ENCODE measurements around the gene AKT1S1.

Gene AKT1S1

GRCh38 chr19:49908480-49909420 is 31.6 kb upstream of the AKT1S1 start:
- DNase-seq (ENCODE audit: insufficient read length, low spot score) (no peak), FAIRE-seq (no peak)
- TF ChIP-seq SPI1 (IDR thresholded peaks at IDR 0.05; ENCODE audit: low read depth, low read length) (no peak), POLR2AphosphoS5 (IDR thresholded peaks at IDR 0.05; ENCODE audit: low read depth, low read length) (no peak), PAX5 (IDR thresholded peaks at IDR 0.05; ENCODE audit: insufficient read depth, low read length, severe bottlenecking) (no peak), POLR2A (IDR thresholded peaks at IDR 0.05; ENCODE audit: low read depth, low read length) (no peak), POU2F2 (IDR thresholded peaks at IDR 0.05; ENCODE audit: low read depth, low read length) (no peak), TAF1 (IDR thresholded peaks at IDR 0.05; ENCODE audit: low read depth, low read length) (no peak)

GRCh38 chr19:49907745-49908446 is 30.7 kb upstream of the AKT1S1 start:
- FAIRE-seq (no peak), DNase-seq (ENCODE audit: insufficient read length, low spot score) (no peak)
- TF ChIP-seq POLR2AphosphoS5 (IDR thresholded peaks at IDR 0.05; ENCODE audit: low read depth, low read length): no peak
- no peak for TF ChIP-seq POLR2A (IDR thresholded peaks at IDR 0.05; ENCODE audit: low read depth, low read length)
- no peak for TF ChIP-seq TAF1 (IDR thresholded peaks at IDR 0.05; ENCODE audit: low read depth, low read length)
- no peak for TF ChIP-seq SPI1 (IDR thresholded peaks at IDR 0.05; ENCODE audit: low read depth, low read length)
- TF ChIP-seq POU2F2 (IDR thresholded peaks at IDR 0.05; ENCODE audit: low read depth, low read length): no peak
- TF ChIP-seq PAX5 (IDR thresholded peaks at IDR 0.05; ENCODE audit: insufficient read depth, low read length, severe bottlenecking): no peak

- TF ChIP-seq PAX5 (IDR thresholded peaks at IDR 0.05; ENCODE audit: insufficient read depth, low read length, severe bottlenecking): no peak
- no peak for TF ChIP-seq TAF1 (IDR thresholded peaks at IDR 0.05; ENCODE audit: low read depth, low read length)
- TF ChIP-seq POLR2AphosphoS5 (IDR thresholded peaks at IDR 0.05; ENCODE audit: low read depth, low read length): no peak
- FAIRE-seq (no peak), DNase-seq (ENCODE audit: insufficient read length, low spot score) (no peak)
Measured at GRCh38 chr19:49906879-49907564, 29.9 kb upstream of the AKT1S1 start.

- TF ChIP-seq POU2F2 (IDR thresholded peaks at IDR 0.05; ENCODE audit: low read depth, low read length): no peak
- TF ChIP-seq POLR2A (IDR thresholded peaks at IDR 0.05; ENCODE audit: low read depth, low read length): no peak
- no peak for TF ChIP-seq PAX5 (IDR thresholded peaks at IDR 0.05; ENCODE audit: insufficient read depth, low read length, severe bottlenecking)
- TF ChIP-seq POLR2AphosphoS5 (IDR thresholded peaks at IDR 0.05; ENCODE audit: low read depth, low read length): no peak
- TF ChIP-seq SPI1 (IDR thresholded peaks at IDR 0.05; ENCODE audit: low read depth, low read length): no peak
- TF ChIP-seq TAF1 (IDR thresholded peaks at IDR 0.05; ENCODE audit: low read depth, low read length): no peak
- FAIRE-seq (no peak), DNase-seq (ENCODE audit: insufficient read length, low spot score) (no peak)
Measured at GRCh38 chr19:49904136-49904535, 27.0 kb upstream of the AKT1S1 start.

DNA sequence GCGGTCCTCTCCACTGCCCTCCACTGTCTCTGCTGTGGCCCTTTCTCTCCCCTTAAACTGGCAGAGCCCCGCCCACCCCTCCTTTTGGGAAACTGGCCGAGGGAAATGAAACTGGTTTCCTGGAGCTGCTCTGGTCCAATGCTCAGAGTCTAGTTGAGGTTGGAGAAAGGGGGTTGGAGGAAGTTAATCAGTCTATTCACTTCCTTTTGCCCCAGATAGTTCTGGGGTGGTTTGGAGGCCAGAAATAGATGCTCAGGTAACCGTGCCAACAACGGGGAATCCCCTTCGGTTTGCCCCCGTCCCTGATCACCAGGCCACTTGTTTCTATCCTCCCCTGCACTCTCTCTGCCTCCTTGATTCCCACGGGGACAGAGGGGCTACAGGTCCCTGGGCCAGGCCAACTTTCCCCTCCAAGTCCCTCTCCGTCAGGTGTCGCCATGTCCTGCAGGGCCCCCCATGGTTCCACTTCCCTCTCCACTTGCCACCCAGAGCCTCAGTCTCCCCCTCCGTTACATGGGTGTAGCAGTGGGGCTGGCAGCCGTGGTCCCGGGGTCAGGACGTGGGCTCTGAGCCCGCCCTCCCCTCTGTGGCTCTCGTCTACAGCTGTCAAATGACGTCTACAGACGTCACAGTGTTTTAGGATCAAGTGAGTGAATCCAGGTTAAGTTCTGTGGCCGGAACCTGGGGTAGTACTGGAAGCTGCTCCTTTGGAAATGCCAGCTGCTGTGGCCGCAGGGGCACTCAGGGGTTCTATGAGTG is 19.9 kb upstream of the AKT1S1 start, which contains the start of gene IL4I1:
IL4I1 (minus strand) TSS at position 25 of the 759 bp plus-strand sequence. CDS start 727 bp downstream, outside the sequence.
- peak; percentile 70 for DNase-seq (ENCODE audit: insufficient read length, low spot score)
- FAIRE-seq: peak; percentile 98
- TF ChIP-seq TAF1 (IDR thresholded peaks at IDR 0.05; ENCODE audit: low read depth, low read length): no peak; the same call in 1 of the 2 replicates
- no peak for TF ChIP-seq POU2F2 (IDR thresholded peaks at IDR 0.05; ENCODE audit: low read depth, low read length)
- no peak for TF ChIP-seq POLR2A (IDR thresholded peaks at IDR 0.05; ENCODE audit: low read depth, low read length)
- peak; percentile 78 for TF ChIP-seq SPI1 (IDR thresholded peaks at IDR 0.05; ENCODE audit: low read depth, low read length)
- TF ChIP-seq POLR2AphosphoS5 (IDR thresholded peaks at IDR 0.05; ENCODE audit: low read depth, low read length): peak; percentile 48; the same call in 1 of the 2 replicates
- TF ChIP-seq PAX5 (IDR thresholded peaks at IDR 0.05; ENCODE audit: insufficient read depth, low read length, severe bottlenecking): no peak

DNA sequence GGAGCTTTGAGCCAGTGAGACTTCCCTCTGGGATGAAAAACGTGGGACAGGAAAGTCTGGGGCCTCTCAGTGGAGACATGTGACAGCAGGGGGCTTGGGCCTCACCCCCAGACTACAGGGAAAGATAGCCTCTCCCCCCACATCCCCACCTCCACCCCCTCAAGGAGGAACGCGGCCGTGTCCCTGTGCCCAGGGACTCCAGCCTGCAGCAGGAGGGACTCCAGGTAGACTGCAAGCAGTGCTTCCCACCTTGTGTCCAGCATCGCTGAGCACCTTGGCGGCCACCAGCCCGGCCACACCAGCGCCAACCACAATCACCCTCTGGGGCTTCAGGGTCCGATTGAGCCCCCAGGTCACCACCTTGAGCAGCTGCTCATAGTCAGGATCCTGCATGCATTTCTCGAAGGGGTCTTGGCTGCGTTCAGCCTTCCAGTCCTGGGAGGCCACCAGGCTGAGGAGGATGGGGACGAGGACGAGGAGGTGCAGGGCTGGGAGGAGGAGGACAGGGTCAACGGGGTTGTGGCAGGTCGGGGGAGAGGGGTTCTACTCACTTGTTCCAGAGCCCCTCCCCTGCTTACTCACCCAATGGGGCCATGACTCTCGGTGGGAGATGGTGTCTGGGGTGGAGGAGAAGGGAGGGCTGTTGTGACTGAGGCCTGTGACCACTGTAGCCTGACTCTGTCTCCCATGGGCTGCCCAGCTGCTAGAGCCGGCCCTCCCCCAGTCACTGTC is 18.6 kb upstream of the AKT1S1 start:
- FAIRE-seq: peak; percentile 86
- DNase-seq (ENCODE audit: insufficient read length, low spot score): peak; percentile 42
- TF ChIP-seq PAX5 (IDR thresholded peaks at IDR 0.05; ENCODE audit: insufficient read depth, low read length, severe bottlenecking): no peak
- TF ChIP-seq POLR2A (IDR thresholded peaks at IDR 0.05; ENCODE audit: low read depth, low read length): no peak; the same call in 1 of the 2 replicates
- no peak for TF ChIP-seq SPI1 (IDR thresholded peaks at IDR 0.05; ENCODE audit: low read depth, low read length)
- peak; percentile 46; the same call in 1 of the 2 replicates for TF ChIP-seq POU2F2 (IDR thresholded peaks at IDR 0.05; ENCODE audit: low read depth, low read length)
- TF ChIP-seq TAF1 (IDR thresholded peaks at IDR 0.05; ENCODE audit: low read depth, low read length): 0 out of 2 replicates have a peak, but pooled peaks have one; percentile 6
- peak; percentile 15; the same call in 1 of the 2 replicates for TF ChIP-seq POLR2AphosphoS5 (IDR thresholded peaks at IDR 0.05; ENCODE audit: low read depth, low read length)

DNA sequence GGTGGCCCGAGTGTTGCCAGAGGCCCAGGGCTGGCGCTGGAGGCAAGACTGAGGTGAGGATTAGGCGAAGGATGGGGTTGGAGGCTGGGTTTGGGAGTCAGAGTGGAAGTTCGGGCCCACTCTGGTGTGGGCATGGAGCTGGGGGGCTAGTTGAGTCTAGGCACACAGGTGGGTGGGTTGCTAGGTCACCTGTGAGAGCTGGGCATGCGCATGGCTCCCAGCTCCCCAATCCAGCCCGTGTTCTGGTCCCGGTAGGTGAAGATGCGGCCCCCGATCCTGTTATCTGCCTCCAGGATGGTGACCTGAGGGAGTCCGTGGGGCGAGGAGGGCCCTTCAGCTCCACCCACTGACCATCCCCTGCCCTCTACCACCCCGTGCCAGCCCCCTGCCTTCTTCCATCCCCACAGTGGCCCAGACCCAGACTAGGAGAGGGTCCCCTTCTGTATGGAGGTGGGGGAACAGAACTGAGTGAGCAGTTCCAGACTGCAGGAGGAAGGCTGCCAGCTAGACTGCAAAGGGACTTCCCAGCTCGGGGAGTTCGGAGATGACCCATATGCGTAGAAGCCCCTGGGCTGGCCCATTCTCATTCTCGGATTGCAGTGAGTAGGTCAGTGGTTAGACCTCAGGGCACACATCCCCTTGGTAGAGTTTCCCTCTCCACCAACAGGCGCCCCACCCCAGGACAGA is 17.9 kb upstream of the AKT1S1 start:
- peak; percentile 44 for DNase-seq (ENCODE audit: insufficient read length, low spot score)

More for the DNA sequence above, 17.9 kb upstream of the AKT1S1 start:
- peak; percentile 68 for TF ChIP-seq SPI1 (IDR thresholded peaks at IDR 0.05; ENCODE audit: low read depth, low read length)
- TF ChIP-seq PAX5 (IDR thresholded peaks at IDR 0.05; ENCODE audit: insufficient read depth, low read length, severe bottlenecking): no peak
- TF ChIP-seq TAF1 (IDR thresholded peaks at IDR 0.05; ENCODE audit: low read depth, low read length): peak; percentile 21; the same call in 1 of the 2 replicates
- FAIRE-seq: peak; percentile 43

Data from GM12891 (cell line).